Aorta (tissue), 5 donors: ENCODE results near the gene TRPV4. TPM values are rescaled to one million over a fixed set of nuclear protein-coding genes. Genes with fewer than 3 reads are reported as not detected.

ENCODE experiments used
- ATAC-seq: fragments of 200-7000 bp; cut with Tn5 transposase; one replicate; pipeline ENCODE4 v1.9.1; 2022; ENCODE audit warnings: moderate library complexity; ENCODE audit not compliant: low FRiP score
- DNase-seq, 2 donors: peaks; one replicate each; pipeline ENCODE4 v3.0.0-alpha.2; 2020
- H3K27ac ChIP-seq, 2 donors: one replicate each; pipeline ENCODE4 v1.5.1; 2013; ENCODE audit warnings: low read length in 2 of 2, mild to moderate bottlenecking in 2 of 2, moderate library complexity in 2 of 2, control low read depth in 1 of 2, inconsistent platforms in 1 of 2, low read depth in 1 of 2
- H3K27me3 ChIP-seq, 2 donors: one replicate each; pipeline ENCODE4 v1.6.1; 2013; ENCODE audit warnings: control low read depth in 1 of 2, low read length in 1 of 2, mild to moderate bottlenecking in 1 of 2, moderate library complexity in 1 of 2; ENCODE audit not compliant: insufficient read depth in 2 of 2, control insufficient read depth in 1 of 2
- H3K36me3 ChIP-seq, 2 donors: one replicate each; pipeline ENCODE4 v1.6.1; 2013; ENCODE audit warnings: control low read depth in 1 of 2, low read length in 1 of 2, mild to moderate bottlenecking in 1 of 2; ENCODE audit not compliant: insufficient read depth in 2 of 2, control insufficient read depth in 1 of 2
- H3K4me1 ChIP-seq, 2 donors: one replicate each; pipeline ENCODE4 v1.6.1; 2013; ENCODE audit warnings: low read length in 2 of 2, control low read depth in 1 of 2, mild to moderate bottlenecking in 1 of 2, moderate library complexity in 1 of 2; ENCODE audit not compliant: insufficient read depth in 2 of 2, control insufficient read depth in 1 of 2
- H3K4me3 ChIP-seq, 2 donors: one replicate each; pipeline ENCODE4 v1.5.1; 2013; ENCODE audit warnings: low read length in 2 of 2, control low read depth in 1 of 2, mild to moderate bottlenecking in 1 of 2
- H3K9me3 ChIP-seq: one replicate; pipeline ENCODE4 v1.6.1; 2013; ENCODE audit warnings: mild to moderate bottlenecking, low read length; ENCODE audit not compliant: control insufficient read depth
- WGBS, 2 donors: extraction: QIAGEN DNeasy Blood & Tissue Kit; methylation state at CpG; one replicate each; pipeline ENCODE4 v1.1.7; 2013; 5-methylcytosine and 5-hydroxymethylcytosine counted together
- intact Hi-C, 2 donors: fragments of 100-400 bp; cut with DNase I; formaldehyde crosslinking; loops; one replicate each; pipeline versions ENCODE4 v1.14.2 to v1.15.0; 2022
- polyA plus RNA-seq, 2 donors: library from polyadenylated mRNA; stranded (reverse); fragments of 200-250 nt; gene quantifications; one replicate each; pipeline ENCODE4 v1.2.3, GENCODE V29; 2013
- total RNA-seq, 2 donors: library from RNA; stranded (reverse); fragmentation: NEBNext Ultra II Directional; extraction: Animal tissue kit (Norgen Biotek cat#: 25700); gene quantifications; one replicate each; pipeline ENCODE4 v1.2.1, GENCODE V29; 2021
- donor health status: healthy with polysubstance abuse.
- donor health status: Bipolar disorder and iron deficiency.
- donor health status: DM: no; HTN: no; CAD: no.
- donor health status: DM: no; HTN: no; CAD: no.
- donor health status: DM: yes; HTN: yes; CAD: no.

Gene TRPV4
- total and polyA plus RNA-seq, 4 donors, result 0.08 to 3.9 (median 1.9) TPM

GRCh38 chr12:109783965-109784244, 49.3 kb downstream of the TRPV4 start:
- Histone ChIP-seq H3K4me1 (no peaks in the 10 kb centered on the region), H3K4me3 (no peak overlapping the region), H3K27me3 (no peaks in the 10 kb centered on the region), H3K9me3 (no peaks in the 10 kb centered on the region), H3K36me3 (no peaks in the 10 kb centered on the region), H3K27ac (no peak overlapping the region)
- WGBS, 2 donors, result 66 to 74% methylated on average over 8 of the region's 8 CpGs
- DNase-seq (no peak), ATAC-seq (no peak)
- intact Hi-C loops, result no loop called here

DNA sequence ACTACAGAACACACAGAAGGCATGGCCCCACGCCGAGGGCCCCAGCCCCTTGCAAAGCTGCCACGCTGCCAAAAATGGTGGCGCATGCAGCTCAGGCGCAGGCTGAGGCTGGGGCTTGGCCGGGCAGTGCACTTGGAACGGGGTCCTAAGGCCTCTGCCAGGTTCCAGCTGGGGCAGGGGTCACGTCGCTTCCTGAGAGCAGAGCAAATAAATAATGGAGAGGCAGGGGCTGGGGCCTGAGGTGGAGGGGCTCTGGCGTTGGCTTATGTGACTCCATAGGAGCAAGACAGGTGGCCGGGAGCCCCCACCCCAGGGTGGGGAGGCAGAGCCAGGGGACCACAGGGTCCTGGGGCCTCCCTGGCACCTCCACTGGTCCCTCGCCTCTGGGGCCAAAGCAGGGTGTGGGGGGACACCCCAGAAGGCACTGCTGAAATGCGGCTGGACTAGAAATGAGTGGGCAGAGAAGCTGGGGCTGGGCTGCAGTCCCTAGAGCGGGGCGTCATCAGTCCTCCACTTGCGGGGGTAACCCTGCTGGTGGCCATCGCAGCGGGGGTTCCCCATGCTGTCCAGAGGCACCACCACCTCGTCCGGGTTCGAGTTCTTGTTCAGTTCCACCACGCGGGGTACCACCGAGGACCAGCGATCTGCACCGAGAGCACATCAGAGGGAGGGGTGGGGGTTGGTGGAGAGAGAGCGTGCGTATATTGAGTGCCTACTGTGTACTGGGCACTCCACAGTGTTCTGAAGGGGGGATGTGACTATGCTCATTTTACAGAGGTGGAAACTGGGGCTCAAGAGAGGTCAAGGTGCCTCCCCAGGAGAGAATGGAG, 49.8 kb downstream of the TRPV4 start:
- Histone ChIP-seq H3K36me3 (no peaks in the 10 kb centered on the region), H3K4me3 (no peak overlapping the region), H3K27ac (no peak overlapping the region), H3K9me3 (no peaks in the 10 kb centered on the region), H3K4me1 (no peaks in the 10 kb centered on the region), H3K27me3 (no peaks in the 10 kb centered on the region)
- intact Hi-C loops, result no loop called here
- DNase-seq, result no peak
- 70 to 76% methylated on average over 28 of the region's 28 CpGs for WGBS, 2 donors
- ATAC-seq, result no peak

DNA sequence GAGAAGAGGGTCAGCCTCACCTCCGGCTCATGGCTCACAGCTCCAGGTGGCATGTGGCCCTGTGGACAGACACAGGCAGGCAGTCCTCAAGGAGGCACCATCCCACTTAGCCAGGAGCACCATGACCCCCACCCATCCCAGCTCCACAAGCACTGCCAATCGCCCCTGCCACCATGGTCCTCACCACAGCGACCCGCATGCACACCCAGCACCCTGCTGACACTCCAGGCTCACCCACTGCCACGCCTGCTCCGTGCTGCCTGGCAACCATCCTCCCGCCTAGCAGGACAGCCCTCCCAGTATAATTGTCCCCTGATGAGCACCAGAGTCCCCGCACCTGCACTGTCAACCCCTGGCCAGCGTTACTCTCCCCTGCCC, 50.9 kb downstream of the TRPV4 start:
- no peak overlapping the region for H3K27ac ChIP-seq
- WGBS, 2 donors, result 85 to 91% methylated on average over 8 to 9 of the region's 9 CpGs
- H3K36me3 ChIP-seq, result no peaks in the 10 kb centered on the region
- no peaks in the 10 kb centered on the region for H3K9me3 ChIP-seq
- no peak overlapping the region for H3K4me3 ChIP-seq
- H3K4me1 ChIP-seq, result no peaks in the 10 kb centered on the region
- DNase-seq (no peak), ATAC-seq (no peak)
- intact Hi-C loops, result no loop called here
- no peaks in the 10 kb centered on the region for H3K27me3 ChIP-seq

DNA sequence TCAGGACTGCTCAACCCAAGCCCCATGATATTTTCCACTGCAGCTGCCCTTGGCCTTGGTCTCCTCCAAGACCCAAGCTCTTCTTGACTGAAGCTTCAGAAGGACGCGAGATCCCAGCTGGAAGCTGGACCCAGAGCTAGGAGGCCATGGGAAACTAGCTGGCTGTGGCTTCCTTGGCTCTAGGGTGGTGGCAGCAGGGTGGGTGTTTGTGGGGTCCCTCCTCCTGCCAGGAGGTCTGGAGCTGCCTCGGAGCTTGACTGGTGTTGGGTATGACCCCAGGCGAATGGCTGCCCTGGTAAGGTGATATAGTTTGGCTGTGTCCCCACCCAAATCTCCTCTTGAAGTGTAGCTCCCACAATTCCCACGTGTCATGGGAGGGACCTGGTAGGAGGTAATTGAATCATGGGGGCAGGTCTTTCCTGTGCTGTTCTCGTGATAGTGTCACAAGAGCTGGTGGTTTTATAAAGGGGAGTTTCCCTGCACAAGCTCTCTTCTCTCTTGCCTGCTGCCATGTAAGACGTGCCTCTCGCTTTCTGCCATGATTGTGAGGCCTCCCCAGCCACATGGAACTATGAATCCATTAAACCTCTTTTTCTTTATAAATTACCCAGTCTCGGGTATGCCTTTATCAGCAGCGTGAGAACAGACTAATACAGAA, 51.4 kb downstream of the TRPV4 start:
- Histone ChIP-seq H3K4me1 (no peaks in the 10 kb centered on the region), H3K27ac (no peak overlapping the region), H3K27me3 (no peaks in the 10 kb centered on the region), H3K9me3 (no peaks in the 10 kb centered on the region), H3K4me3 (no peak overlapping the region), H3K36me3 (no peaks in the 10 kb centered on the region)
- WGBS, 2 donors, result 73 to 83% methylated on average over 10 of the region's 10 CpGs
- DNase-seq (no peak), ATAC-seq (no peak)
- intact Hi-C loops, result no loop called here

GRCh38 chr12:109779382-109779781, 53.8 kb downstream of the TRPV4 start:
- DNase-seq, result no peak
- Histone ChIP-seq H3K9me3 (no peaks in the 10 kb centered on the region), H3K4me1 (no peaks in the 10 kb centered on the region), H3K4me3 (no peak overlapping the region), H3K27ac (no peak overlapping the region), H3K27me3 (no peaks in the 10 kb centered on the region), H3K36me3 (no peaks in the 10 kb centered on the region)
- WGBS, 2 donors, result 93 to 94% methylated on average over 6 of the region's 6 CpGs
- no peak for ATAC-seq
- intact Hi-C loops, result loop anchor here (5.0 to 10.0 kb wide), 3 partner anchors 255 to 355 kb away; no protein-coding TSS in a partner anchor

DNA sequence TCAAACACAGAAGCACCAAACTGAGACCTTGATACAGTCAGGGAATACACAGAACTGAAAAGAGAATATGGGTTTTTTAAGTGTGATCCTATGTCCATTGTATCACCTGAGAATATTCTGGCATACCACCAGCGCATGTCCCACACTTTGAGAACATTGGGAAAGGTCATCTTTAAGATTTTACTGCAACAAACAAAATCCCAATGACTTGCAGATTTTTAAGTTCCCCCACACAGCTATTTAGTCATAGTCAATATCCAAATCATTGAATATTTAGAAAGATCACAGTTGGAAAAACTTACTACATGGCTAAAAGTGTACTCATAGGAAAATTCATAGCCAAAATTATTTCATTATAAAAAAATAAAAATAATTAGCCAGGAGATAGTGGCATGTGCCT, 54.5 kb downstream of the TRPV4 start:
- no peaks in the 10 kb centered on the region for H3K4me1 ChIP-seq
- 41 to 100% methylated on average over 1 of the region's 1 CpG for WGBS, 2 donors
- intact Hi-C loops, result loop anchor here (5.0 to 10.0 kb wide), 3 partner anchors 254 to 354 kb away; no protein-coding TSS in a partner anchor
- H3K27ac ChIP-seq, result no peak overlapping the region
- no peaks in the 10 kb centered on the region for H3K9me3 ChIP-seq
- DNase-seq (no peak), ATAC-seq (no peak)
- H3K36me3 ChIP-seq, result no peaks in the 10 kb centered on the region
- no peaks in the 10 kb centered on the region for H3K27me3 ChIP-seq
- H3K4me3 ChIP-seq, result no peak overlapping the region

GRCh38 chr12:109777544-109777943, 55.7 kb downstream of the TRPV4 start:
- H3K4me1 ChIP-seq, result no peaks in the 10 kb centered on the region
- no peaks in the 10 kb centered on the region for H3K9me3 ChIP-seq
- H3K4me3 ChIP-seq, result no peak overlapping the region
- 38 to 39% methylated on average over 5 of the region's 5 CpGs for WGBS, 2 donors
- DNase-seq (no peak), ATAC-seq (no peak)
- H3K36me3 ChIP-seq, result no peaks in the 10 kb centered on the region
- H3K27me3 ChIP-seq, result no peaks in the 10 kb centered on the region
- intact Hi-C loops, result loop anchor here (5.0 to 10.0 kb wide), 3 partner anchors 253 to 353 kb away; no protein-coding TSS in a partner anchor
- H3K27ac ChIP-seq, result no peak overlapping the region

- Histone ChIP-seq H3K4me3 (no peak overlapping the region), H3K4me1 (no peaks in the 10 kb centered on the region), H3K9me3 (no peaks in the 10 kb centered on the region), H3K27ac (no peak overlapping the region), H3K27me3 (no peaks in the 10 kb centered on the region), H3K36me3 (no peaks in the 10 kb centered on the region)
- intact Hi-C loops, result loop anchor here (1.0 to 10.0 kb wide), 4 partner anchors 179 to 352 kb away; no protein-coding TSS in a partner anchor
- ATAC-seq (no peak), DNase-seq (no peak)
- WGBS, 2 donors, result 77% methylated on average over 9 of the region's 9 CpGs
Measured at GRCh38 chr12:109776624-109777023, 56.6 kb downstream of the TRPV4 start.
